HPDE6-E6E7 (cell line): ENCODE results near the gene CD7.

ENCODE experiments used
- DNase-seq: peaks from one replicate; pipeline ENCODE4 v3.0.0; 2011; ENCODE audit warnings: missing footprints; ENCODE audit errors: extremely low spot score

CD7 gene

DNA sequence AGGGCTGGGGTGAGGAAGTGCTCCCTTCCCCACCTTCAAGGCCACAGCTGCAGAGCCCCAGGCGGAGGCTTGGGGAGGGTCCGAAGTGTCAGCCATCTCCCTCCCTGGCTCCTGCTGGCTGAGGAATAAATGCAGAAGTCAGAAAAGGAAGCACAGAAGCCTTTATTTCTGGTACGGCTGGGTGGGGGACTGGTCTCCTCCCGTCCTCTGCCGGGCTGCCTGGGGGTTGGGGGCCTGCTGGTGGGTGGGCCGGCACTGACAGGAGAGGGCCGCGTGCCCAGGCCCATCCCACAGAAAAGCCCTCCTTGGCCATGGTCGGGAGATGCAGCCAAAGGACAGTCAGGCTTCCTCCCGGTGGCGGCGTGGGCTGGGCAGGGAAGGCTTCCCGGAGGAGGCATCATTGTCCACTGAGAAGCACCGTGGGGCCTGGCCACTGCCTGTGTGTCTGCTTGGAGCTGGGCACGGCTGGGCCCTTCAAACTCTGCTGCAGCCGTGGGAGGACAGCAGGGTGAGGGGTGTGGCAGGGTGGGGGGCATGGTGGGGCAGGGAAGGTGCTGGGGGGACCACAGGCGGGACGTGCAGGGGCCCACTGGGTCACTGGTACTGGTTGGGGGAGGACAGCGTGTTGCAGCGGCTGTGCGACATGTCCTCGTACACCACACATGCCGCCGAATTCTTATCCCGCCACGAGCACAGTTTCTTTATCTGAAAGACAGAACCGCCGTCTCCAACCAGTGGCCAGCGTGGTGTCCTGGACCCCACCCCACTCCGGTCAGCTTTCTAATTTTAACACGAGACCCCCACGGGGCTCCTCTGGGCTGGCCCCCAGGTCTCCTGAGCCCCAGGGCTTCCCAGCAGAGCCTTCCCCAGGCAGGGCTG, 2.4 kb downstream of the CD7 start:
- DNase-seq, result no peak

DNA sequence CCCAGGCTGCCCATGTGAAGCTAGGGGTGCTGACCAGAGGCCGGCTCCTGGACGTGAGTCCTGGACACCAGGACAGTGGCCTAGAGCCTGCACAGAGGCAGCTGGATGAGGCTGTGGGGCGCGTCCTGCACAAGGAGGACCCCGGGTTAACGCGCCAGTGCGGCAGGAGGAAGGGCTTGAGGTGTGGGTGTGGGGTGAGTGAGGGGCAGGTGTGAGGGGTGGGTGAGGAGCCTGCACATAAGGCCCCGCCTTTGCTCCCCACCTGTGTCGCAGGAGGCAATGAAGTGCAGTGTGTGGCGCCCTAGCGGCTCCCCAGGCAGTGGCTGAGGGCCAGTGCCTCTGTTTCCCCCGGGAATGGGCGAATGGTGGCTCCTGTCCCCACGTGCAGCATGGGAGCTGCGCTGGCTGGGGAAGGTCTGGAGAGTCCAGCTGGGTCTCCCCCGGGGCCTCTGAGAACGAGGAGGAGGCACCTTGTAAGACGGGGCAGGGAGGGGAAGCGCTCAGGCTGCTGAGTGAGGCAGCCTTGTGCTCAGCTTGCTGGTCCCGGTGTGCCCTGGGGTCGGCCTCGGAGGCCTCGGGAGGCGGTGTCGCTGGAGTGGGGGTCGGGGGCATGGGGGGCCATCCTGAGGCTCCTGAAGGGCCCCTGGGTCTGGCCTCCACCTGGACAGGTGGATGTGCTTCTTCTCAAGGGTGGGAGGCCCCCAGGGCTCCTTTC, 3.2 kb downstream of the CD7 start:
- no peak for DNase-seq

DNA sequence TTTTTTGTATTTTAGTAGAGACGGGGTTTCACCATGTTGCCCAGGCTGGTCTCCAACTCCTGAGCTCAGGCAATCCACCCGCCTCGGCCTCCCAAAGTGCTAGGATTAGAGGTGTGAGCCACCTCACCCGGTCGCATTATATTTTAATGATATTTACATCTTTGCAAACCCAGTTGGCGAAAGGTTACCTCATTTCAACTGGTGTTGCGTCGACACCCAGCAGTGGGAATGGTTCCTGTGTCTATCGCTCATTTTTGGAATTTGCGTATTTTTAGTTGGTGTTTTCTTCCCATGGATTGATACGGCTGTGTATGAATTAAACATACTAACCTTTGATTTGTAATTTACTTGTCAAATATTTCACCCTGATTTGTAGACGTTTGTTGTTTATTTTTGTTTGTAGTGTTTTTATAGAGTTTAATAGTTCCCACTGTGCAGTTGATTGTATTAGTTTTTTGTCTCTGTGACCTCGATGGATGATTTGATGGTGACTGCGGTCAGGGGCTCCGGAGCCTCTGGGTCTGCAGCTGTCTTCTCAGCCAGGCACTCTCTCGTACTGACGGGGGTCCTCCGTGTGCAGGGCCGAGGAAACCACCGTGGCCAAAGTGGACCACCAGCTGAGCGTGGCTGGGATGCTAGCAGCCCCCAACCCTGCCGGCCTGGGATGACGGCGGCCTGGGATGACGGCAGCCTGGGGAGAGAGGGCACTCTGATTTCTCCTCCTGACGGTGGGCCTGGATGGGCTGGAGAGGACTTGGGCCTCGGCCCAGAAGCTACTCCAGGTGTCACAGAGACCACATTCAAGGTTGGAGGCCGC, 4.0 kb downstream of the CD7 start:
- no peak for DNase-seq

DNA sequence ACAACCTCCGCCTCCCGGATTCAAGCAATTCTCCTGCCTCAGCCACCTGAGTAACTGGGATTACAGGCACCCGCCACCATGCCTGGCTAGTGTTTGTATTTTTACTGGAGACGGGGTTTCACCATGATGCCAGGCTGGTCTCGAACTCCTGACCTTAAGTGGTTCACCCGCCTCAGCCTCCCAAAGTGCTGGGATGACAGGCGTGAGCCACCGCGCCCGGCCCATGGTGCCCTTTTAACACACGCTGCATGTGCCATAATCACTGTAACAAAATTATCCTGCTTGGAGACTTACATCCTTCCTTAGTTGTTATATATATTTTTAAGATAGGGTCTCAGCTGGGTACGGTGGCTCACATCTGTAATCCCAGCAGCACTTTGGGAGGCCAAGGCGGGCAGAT, 5.4 kb downstream of the CD7 start:
- no peak for DNase-seq

DNA sequence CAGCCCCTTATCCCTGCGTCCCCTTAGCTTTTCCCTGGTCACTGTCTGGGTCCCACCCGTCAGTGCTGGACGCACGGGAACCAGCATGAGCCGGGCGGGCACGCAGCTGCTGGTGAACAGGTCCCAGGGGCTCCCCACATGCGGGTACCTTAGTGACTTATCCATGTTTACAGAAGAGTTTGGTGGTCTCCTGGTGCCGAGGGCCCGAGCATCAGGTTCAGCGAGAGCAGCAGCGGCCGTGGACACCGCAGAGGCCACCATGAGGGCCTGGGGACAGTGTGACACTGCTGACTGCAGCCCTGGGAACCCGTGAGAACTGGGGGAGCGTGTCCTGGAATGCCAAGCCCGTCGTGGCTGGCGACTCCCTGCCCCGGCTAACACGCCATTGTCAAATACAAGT, 6.5 kb downstream of the CD7 start:
- no peak for DNase-seq

DNA sequence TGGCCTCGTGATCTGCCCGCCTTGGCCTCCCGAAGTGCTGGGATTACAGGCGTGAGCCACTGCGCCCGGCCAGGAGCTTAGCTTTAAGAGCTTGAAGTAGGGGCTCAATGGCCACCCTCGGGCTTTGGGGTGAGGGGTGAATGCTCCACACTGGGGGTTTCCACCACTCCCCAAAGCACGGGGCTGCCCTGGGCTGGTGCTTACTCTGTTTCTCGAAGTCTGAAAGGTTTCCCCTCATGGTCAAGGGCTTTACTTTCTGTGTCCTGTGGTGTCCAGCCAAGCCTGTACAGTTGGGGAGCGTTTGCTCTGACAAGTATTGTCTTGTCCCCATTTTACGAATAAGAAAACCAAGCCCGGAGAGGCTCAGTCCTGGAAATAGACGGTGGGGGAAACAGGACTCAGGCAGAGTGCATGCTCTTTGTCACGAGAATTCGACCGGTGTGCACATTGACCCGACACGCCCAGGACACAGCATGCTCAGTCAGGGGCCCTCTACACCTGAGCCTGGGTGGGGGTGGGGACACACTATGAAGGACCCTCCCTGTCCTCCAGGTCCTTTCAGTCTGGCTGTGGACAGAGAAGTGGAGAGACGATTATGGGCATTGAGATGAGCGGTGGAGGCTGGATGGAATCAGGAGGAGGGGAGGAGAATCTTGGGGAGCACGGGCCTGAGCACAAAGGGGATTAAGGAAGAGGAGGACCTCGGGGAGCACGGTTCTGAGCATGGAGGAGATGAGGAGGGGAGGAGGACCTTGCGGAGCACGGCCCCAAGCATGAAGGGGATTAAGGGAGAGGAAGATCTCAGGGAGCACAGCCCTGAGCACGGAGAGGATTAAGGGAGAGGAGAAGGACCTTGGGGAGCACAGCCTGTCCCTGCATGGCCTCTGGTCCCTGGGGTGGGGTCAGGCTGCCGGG, 7.5 kb downstream of the CD7 start:
- DNase-seq, result no peak

DNA sequence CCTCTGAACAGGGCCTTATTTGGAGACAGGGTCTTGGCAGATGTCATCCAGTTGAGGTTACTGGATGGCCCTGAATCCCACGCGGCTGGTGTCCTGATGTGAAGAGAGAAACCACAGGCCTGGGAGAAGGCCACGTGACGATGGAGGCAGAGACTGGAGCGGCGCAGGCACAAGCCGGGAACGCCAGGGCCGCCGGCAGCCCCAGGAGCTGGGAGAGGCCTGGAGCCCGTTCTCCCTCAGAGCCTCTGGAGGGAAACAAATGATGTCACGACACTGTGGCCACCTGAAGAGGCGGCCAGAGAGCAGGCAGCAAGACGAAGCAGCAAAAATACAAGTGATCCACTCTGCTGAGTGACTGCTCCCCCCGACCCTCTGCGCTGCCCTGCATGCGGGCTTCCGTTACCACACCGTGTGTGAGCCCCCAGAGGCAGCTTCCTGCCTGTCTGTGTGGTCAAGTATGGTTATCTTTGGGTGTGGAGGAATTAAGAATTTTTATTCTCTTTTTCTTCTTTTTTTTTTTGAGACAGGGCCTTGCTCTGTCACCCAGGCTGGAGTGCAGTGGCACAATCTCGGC, 11.6 kb downstream of the CD7 start:
- no peak for DNase-seq

DNA sequence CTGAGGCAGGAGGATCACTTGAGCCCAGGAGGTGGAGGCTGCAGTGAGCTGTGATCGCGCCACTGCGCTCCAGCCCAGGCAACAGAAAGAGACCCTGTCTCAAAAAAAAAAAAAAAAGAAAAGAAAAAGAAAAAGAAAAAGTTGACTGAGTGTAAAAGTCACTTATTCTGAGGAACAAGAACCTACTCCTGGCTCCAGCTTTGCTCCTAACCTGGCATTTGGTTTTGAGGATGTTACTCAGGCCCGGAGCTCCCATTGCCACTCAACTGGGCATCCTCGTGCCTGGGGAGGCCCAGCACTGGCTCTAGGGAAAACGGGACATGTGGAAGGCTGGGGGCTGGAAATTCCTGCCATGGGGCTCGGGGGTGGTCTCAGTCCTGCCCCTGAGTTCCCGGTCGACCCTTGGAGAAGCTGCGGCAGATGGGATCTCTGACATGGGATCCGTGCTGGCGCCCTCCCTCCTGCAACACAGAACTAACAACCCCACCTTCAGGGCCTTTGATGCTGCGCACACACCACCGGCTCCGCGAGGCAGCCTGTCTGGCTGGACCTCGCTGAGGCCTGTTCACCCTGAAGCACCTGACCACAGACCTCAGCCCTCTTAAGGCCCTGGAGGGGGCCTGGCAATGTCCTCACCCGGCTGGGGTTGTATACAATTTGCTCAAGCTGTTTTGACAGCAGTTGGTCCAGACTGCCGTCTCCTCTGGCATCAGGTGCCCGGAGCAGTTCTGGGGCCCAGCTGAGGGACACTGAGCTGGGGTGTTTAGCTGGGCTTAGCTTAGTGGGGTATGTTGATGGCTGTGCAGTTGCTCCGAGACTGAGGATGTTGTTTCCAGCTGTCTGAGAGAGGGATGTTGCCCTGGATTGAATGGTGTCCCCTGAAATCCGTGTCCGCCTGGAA, 12.3 kb downstream of the CD7 start:
- no peak for DNase-seq

DNA sequence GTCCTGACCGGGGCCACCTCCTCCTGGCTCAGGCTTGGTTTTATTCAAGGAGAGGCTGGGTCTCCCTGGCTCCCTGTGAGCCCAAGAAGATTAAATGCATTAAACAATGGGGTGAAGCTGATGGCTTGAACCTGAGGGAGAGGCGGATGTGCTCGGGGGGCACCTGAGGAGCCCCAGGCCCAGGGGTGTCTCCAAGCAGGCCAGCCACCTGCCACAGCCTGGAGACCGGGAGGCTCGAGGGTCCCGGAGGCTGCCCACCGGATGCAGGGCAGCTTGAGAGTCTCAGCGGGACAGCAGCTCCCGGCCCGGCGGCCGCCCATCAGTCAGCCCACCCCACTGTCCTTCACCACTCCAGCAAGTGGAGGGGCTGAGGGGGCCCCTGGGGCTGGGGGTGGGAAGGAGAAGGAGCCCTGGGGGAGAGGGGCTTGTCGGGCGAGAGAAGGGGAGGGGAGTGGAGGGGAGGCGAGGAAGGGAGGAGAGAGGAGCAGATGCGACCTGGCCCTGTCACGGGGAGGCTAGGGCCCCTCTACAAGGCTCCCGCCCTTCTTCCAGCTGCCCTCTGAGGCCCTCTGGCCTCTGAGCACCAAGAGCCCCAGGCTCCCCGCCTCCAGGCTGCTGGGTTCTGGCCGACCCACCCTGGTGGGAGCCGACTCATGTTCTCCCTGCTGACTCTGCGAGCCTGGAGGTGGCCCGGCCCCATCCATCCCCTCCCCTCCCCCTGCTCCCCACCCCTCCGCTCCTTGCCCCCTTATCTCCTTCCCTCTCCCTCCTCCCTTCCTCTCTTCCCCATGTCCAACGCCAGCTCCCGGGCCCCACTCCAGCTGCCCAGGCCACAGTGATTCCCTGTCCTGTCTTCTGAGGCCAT, 13.2 kb downstream of the CD7 start:
- DNase-seq, result no peak

DNA sequence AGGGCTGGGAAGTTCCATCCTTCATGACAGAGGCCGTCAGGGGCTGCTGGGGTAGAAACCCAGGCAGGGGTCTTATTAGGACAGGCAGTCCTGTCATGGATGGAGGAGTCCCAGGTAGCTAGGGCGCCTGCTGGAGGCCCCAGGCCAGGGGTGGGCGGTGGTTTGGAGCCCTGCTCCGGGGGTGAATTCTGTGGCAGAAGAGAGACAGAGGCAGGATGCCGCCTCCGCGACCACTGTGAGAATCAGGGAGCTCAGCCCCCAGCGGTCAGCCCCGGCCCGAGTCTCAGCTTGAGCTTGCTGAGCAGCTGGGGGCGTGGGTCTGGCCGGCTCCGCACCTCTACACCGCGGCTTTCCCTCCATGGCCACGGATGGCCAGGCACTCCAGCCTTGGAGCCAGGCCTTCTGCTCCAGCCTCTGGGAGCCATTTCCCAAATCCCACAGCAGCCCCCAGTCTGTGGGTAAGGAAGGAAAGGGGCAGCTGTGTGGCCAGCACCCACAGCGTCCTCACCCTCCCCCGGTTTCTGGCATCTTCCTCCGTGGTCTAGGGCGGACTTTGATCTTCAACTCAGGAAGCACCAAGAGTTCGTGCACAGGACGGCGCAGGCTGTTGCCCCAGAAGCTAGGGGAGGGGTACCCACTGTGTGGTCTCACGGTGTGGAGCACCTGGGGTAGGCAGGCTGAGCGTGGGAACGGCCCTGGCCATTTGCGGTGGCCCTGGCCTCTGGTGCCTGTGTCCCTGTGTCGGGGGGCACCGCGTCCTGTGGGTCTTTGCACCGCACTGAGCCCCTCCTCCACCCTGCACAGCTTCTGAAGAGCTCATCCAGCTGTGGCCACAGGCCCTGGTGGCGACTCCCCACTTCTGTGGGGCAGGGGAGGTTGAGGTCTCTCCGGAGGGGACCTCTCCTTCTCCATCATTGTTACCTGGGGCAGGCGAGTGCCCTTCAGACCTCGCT, 14.1 kb downstream of the CD7 start:
- DNase-seq, result no peak

DNA sequence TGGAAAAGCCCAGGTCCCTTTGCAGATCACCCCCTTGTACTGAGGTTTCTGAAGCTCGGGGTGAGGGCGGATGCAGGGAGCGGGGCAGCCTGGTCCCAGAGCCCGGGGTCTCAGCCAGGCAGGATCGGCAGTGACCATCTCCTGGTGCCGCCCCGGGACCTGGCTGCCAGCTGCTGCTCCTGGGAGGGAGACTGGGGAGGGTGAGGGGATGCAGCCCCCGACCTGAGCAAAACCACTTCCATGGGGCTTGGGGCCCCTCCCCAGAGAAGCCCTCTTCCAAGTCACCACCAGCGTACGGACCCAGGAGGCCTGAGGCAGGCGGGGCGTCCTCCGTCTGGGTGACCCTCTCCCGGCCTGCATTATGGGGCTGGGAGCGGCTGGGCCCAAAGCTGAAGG, 14.8 kb downstream of the CD7 start:
- DNase-seq, result no peak

DNA sequence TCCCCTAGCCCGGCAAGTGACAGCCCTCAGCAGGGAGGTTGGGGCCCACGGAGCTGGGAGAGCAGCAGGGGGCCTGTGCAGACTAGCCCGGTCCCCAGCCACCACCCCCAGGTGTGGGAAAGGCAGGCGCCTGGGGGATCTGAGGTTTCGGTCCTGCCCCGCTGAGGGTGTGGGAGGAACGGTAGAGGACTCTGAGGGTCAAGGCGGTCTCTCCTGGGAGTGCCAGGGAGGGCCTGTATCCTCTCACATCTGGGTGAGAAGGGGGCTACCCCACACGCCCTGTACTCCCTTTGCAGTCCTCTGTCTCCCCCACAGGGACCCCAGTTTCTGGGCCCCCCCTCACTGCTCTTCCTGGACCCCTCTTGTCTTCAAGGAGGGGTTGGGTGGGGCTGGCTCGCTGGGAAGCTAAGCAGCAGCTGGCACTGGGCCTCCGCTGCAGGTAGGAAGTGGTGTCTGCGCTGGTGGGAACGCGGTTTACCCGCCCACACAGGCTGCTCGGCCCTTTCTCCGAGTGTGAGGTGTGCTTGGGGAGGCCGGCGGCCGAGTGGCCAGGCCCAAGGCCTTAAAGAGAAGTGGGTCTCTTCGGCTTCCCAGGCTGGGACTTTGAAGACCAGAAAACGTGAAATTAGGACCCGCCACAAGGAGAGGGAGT, 15.4 kb downstream of the CD7 start:
- DNase-seq, result no peak

DNA sequence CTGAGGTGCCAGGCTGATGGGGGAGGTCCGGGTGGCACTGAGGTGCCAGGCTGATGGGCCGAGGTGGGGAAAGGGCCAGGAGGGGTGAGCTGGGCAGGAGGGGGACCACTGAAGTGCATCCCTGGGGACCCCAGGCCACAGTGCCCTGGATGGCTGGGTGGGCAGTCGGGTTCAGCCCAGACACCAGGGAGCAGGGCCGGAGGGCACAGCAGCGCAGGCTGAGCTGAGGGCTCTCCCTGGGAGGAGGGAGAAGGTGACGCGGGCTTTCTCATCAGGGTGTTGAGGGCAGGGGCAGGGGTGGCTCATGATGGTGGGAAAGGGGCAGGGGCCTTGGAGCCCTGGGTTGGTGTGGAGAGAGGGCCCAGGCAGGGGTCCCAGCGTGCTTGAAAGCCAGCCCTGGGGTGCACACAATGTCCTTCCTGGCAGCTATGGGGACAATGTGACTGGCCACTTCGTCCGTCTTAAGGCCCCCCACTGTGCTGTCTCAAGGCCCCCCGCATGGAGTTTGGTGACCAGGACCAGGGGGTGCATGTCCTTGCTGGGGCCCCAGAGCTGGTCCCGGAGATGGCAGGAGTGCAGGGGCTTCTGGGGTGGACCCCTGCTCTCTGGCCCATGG, 16.0 kb downstream of the CD7 start:
- DNase-seq, result no peak

DNA sequence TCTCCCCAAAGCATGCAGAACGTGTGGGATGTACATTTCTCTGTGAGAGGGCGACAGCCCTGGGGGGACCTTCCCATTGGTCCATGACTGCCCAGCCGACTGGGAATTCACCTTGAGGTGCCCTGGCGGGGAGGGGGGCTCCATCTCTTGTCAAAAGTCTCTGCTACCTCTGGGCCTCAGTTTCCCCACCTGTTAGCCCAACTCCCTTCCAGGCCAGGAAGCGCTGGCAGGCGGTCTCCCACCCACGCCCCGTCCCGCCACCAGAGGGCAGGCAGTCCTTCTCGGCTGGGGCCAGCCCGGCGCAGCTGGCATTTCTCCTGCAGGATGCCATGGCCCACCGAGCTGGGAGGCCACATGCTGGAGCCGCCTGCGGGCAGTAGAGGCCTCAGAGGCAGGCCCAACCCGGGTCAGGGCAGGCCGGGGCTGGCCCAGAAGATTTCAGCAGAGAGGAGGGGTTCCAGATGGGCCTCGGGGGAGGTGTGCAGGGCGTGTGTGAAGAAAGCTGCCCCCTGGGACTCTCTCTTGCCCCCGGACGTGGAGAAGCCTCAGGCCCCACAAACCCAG, 16.6 kb downstream of the CD7 start:
- DNase-seq, result no peak

DNA sequence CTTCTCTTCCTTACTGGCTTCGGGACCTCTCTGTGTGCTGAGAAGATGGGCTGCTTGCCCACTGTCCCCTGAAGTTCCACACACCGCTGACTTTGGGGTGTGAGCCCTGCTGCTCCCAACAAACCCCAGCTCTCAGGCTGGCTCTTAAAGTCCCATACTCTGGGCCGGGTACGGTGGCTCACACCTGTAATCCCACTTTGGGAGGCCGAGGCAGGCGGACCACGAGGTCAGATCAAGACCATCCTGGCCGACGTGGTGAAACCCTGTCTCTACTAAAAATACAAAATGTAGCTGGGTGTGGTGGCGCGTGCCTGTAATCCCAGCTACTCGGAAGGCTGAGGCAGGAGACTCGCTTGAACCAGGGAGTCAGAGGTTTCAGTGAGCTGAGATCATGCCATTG, 17.2 kb downstream of the CD7 start:
- DNase-seq, result no peak

DNA sequence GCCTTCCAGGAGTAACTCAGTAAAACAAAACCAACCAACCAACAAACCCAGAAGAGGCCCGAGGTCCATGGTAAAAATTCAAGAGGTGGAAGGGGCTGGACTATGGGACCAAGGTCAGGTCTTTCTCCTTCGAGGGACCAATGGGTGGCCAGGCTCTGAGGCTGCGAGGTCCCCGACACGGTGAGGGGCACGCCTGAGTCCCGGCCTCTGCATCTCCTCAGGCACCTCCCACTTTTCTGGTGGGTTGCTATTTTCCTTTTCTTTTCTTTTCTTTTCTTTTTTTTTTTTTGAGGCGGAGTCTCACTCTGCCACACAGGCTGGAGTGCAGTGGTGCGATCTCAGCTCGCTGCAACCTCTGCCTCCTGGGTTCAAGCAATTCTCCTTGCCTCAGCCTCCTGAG, 18.0 kb downstream of the CD7 start:
- DNase-seq, result no peak
